K562 (cell line): Measurements from ENCODE around the gene ZNF644. TPM values are rescaled to one million over a fixed set of nuclear protein-coding genes. Genes with fewer than 3 reads are reported as not detected.

Experiments used
- BRF1 ChIP-seq: IDR thresholded peaks from 3 replicates; pipeline ENCODE4 v1.6.1; 2011; ENCODE audit warnings: borderline replicate concordance, mild to moderate bottlenecking; ENCODE audit not compliant: insufficient read length; ENCODE audit errors: extremely low read depth
- CTBP1 ChIP-seq: fragments of 450-650 bp; IDR thresholded peaks from 2 replicates; pipeline ENCODE4 v1.6.1; 2016; ENCODE audit warnings: borderline replicate concordance
- ELF1 ChIP-seq: fragments of 200-800 bp; sonication (Bioruptor generic); IDR thresholded peaks from 2 replicates; pipeline ENCODE4 v1.6.1; 2016; ENCODE audit warnings: missing genetic modification characterization, missing compliant biosample characterization
- ETV1 ChIP-seq: fragments of 450-650 bp; conservative IDR thresholded peaks from 2 replicates; pipeline ENCODE4 v1.6.1; 2016; ENCODE audit warnings: missing genetic modification characterization, control low read depth, low read depth, missing compliant biosample characterization
- HNRNPL ChIP-seq: fragments of 200-400 bp; formaldehyde crosslinking; IDR thresholded peaks from 2 replicates; pipeline ENCODE4 v1.6.1; 2017; ENCODE audit warnings: low read depth, mild to moderate bottlenecking, low read length
- LARP7 ChIP-seq: fragments of 450-650 bp; IDR thresholded peaks from 2 replicates; pipeline ENCODE4 v1.6.1; 2016
- MEF2D ChIP-seq: conservative IDR thresholded peaks from 2 replicates; pipeline ENCODE4 v1.6.1; 2016; ENCODE audit warnings: low read depth, missing genetic modification characterization, missing compliant biosample characterization
- RHOXF2B ChIP-seq: fragments of 250-450 bp; sonication (Bioruptor Pico); conservative IDR thresholded peaks from 2 replicates; pipeline ENCODE4 v1.5.1; 2021
- STAT5A ChIP-seq: IDR thresholded peaks from 2 replicates; pipeline ENCODE4 v1.6.1; 2012; ENCODE audit warnings: low read length, inconsistent platforms, borderline replicate concordance
- ZNF212 ChIP-seq: fragments of 450-650 bp; formaldehyde crosslinking; IDR thresholded peaks from 2 replicates; pipeline ENCODE4 v1.4.0; 2020; ENCODE audit warnings: mild to moderate bottlenecking
- polyA plus RNA-seq, 8 experiments: library from polyadenylated mRNA; depleted of rRNA in 4 of 8; stranded (reverse) in 5 of 8; unstranded in 3 of 8; fragments of >200 nt; fragmentation: Nextera tagmentation in 2 of 8; fragmentation: Illumina TruSeq in 1 of 8; extraction: Ambion mirVana in 2 of 8; extraction: Trizol in 1 of 8; gene quantifications; 2 replicates each; pipeline versions ENCODE4 v1.2.1 to v1.2.3, GENCODE V29; 2011 to 2014; ENCODE audit warnings: inconsistent platforms in 1 of 8, missing spikeins in 1 of 8
- total RNA-seq, 7 experiments: library from RNA; depleted of rRNA in 6 of 7; stranded (reverse); fragments of >200 nt in 6 of 7; fragmentation: Illumina TruSeq in 2 of 7; extraction: Trizol in 2 of 7; gene quantifications; 2 replicates each; pipeline versions ENCODE4 v1.2.1 to v1.2.3, GENCODE V29; 2011 to 2021; ENCODE audit warnings: low replicate concordance in 1 of 7
- TF ChIP-seq, protein P1 (sequence below): fragments of 450-650 bp; IDR thresholded peaks from 2 replicates; pipeline ENCODE4 v1.7.1; 2018; ENCODE audit warnings: mild to moderate bottlenecking, low read depth; ENCODE audit not compliant: partially characterized antibody
- TF ChIP-seq, protein P2 (sequence below), 2 experiments: fragments of 450-650 bp in 1 of 2; sonication (generic) in 1 of 2; formaldehyde crosslinking in 1 of 2; IDR thresholded peaks in 1 of 2; conservative IDR thresholded peaks in 1 of 2; 2 replicates each; pipeline versions ENCODE4 v1.6.1 to v1.8.1; 2016 to 2023; ENCODE audit warnings: mild to moderate bottlenecking in 2 of 2, moderate library complexity in 2 of 2, inconsistent platforms in 1 of 2, missing genetic modification reagents in 1 of 2
- TF ChIP-seq, protein P3 (sequence below): sonication (generic); formaldehyde crosslinking; IDR thresholded peaks from 2 replicates; pipeline ENCODE4 v1.8.0; 2022; ENCODE audit warnings: mild to moderate bottlenecking, missing genetic modification reagents
- TF ChIP-seq, protein P4 (sequence below): sonication (generic); formaldehyde crosslinking; IDR thresholded peaks from 2 replicates; pipeline ENCODE4 v1.8.0; 2022; ENCODE audit warnings: mild to moderate bottlenecking, missing genetic modification reagents
- TF ChIP-seq, protein P5 (sequence below): sonication (generic); formaldehyde crosslinking; IDR thresholded peaks from 2 replicates; pipeline ENCODE4 v1.8.1; 2023; ENCODE audit warnings: mild to moderate bottlenecking, missing genetic modification reagents
- TF ChIP-seq, protein P6 (sequence below): fragments of 450-650 bp; IDR thresholded peaks from 2 replicates; pipeline ENCODE4 v1.6.1; 2016; ENCODE audit warnings: mild to moderate bottlenecking

Gene ZNF644
- total and polyA plus RNA-seq, 9 of the 15 experiments (the other 6 are each of a cell fraction or from before 2014, with no cell fraction given) = 25.3 to 71.4 (median 39.6) TPM

DNA sequence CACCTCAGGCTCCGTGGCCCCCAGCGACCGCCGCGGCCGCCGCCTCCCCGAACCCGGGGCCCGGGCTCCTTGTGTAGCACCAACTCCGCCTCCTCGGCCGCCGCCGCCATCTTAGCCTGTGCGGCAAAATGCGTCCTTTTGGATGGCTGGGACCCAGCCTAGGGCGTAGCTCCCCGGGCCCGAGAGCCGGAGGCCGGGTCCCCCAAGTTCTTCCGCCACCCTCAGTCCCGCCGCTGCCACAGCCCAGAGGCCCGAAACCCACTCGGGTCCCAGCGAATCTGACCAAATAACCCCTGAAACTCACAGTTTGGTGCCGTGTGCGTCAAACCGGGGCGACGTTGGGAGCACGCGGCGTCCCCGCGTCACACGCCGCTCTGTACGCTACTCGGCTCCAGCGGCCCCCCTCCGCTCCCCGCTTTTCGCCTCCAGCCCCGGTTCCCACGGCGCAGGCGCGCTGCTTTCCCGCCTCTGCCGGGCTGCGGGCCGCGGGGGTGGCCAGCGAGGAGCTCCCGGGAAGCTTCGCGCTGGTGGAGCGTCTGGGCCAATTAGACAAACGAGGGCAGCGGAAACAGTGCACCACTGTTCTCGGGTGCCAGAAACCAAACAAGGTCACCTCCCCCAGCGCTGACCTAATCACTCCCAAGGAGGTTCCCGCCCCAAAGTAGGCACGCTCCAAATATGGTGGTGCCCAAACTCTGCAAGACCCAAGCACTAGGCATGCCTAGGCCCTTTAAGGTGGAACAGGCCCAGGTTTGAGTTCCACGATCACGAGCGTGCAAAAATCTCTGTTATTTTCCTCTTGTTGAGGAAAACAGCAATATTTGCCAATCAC, at the start of gene ZNF644 (continued):
- TF ChIP-seq, protein P1, sequence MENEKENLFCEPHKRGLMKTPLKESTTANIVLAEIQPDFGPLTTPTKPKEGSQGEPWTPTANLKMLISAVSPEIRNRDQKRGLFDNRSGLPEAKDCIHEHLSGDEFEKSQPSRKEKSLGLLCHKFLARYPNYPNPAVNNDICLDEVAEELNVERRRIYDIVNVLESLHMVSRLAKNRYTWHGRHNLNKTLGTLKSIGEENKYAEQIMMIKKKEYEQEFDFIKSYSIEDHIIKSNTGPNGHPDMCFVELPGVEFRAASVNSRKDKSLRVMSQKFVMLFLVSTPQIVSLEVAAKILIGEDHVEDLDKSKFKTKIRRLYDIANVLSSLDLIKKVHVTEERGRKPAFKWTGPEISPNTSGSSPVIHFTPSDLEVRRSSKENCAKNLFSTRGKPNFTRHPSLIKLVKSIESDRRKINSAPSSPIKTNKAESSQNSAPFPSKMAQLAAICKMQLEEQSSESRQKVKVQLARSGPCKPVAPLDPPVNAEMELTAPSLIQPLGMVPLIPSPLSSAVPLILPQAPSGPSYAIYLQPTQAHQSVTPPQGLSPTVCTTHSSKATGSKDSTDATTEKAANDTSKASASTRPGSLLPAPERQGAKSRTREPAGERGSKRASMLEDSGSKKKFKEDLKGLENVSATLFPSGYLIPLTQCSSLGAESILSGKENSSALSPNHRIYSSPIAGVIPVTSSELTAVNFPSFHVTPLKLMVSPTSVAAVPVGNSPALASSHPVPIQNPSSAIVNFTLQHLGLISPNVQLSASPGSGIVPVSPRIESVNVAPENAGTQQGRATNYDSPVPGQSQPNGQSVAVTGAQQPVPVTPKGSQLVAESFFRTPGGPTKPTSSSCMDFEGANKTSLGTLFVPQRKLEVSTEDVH = peak; percentile 63
- TF ChIP-seq ETV1 (tag) = peak; percentile 49
- no peak for TF ChIP-seq ZNF212 (CRISPR knock-in tag)
- TF ChIP-seq HNRNPL = no peak
- TF ChIP-seq, protein P2, sequence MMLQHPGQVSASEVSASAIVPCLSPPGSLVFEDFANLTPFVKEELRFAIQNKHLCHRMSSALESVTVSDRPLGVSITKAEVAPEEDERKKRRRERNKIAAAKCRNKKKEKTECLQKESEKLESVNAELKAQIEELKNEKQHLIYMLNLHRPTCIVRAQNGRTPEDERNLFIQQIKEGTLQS (IDR thresholded peaks at IDR 0.05) = peak; percentile 51; the same call in 1 of the 2 replicates
- TF ChIP-seq, protein P2 (CRISPR knock-in tag; conservative IDR thresholded peaks at IDR 0.05) = no peak; the same call in 1 of the 2 replicates
- TF ChIP-seq, protein P3, sequence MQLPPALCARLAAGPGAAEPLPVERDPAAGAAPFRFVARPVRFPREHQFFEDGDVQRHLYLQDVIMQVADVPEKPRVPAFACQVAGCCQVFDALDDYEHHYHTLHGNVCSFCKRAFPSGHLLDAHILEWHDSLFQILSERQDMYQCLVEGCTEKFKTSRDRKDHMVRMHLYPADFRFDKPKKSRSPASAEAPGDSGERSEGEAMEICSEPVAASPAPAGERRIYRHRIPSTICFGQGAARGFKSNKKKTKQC (CRISPR knock-in tag) = peak; percentile 56
- TF ChIP-seq ELF1 (tag) = no peak
- peak; percentile 31; the same call in 1 of the 2 replicates for TF ChIP-seq CTBP1
- TF ChIP-seq, protein P4, sequence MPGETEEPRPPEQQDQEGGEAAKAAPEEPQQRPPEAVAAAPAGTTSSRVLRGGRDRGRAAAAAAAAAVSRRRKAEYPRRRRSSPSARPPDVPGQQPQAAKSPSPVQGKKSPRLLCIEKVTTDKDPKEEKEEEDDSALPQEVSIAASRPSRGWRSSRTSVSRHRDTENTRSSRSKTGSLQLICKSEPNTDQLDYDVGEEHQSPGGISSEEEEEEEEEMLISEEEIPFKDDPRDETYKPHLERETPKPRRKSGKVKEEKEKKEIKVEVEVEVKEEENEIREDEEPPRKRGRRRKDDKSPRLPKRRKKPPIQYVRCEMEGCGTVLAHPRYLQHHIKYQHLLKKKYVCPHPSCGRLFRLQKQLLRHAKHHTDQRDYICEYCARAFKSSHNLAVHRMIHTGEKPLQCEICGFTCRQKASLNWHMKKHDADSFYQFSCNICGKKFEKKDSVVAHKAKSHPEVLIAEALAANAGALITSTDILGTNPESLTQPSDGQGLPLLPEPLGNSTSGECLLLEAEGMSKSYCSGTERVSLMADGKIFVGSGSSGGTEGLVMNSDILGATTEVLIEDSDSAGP (CRISPR knock-in tag) = 0 out of 2 replicates have a peak, but pooled peaks have one; percentile 14
- TF ChIP-seq RHOXF2B = no peak
- TF ChIP-seq STAT5A = no peak
- TF ChIP-seq, protein P5, sequence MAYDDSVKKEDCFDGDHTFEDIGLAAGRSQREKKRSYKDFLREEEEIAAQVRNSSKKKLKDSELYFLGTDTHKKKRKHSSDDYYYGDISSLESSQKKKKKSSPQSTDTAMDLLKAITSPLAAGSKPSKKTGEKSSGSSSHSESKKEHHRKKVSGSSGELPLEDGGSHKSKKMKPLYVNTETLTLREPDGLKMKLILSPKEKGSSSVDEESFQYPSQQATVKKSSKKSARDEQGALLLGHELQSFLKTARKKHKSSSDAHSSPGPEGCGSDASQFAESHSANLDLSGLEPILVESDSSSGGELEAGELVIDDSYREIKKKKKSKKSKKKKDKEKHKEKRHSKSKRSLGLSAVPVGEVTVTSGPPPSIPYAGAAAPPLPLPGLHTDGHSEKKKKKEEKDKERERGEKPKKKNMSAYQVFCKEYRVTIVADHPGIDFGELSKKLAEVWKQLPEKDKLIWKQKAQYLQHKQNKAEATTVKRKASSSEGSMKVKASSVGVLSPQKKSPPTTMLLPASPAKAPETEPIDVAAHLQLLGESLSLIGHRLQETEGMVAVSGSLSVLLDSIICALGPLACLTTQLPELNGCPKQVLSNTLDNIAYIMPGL (CRISPR knock-in tag) = no peak
- no peak for TF ChIP-seq BRF1
- no peak for TF ChIP-seq LARP7
- TF ChIP-seq, protein P6, sequence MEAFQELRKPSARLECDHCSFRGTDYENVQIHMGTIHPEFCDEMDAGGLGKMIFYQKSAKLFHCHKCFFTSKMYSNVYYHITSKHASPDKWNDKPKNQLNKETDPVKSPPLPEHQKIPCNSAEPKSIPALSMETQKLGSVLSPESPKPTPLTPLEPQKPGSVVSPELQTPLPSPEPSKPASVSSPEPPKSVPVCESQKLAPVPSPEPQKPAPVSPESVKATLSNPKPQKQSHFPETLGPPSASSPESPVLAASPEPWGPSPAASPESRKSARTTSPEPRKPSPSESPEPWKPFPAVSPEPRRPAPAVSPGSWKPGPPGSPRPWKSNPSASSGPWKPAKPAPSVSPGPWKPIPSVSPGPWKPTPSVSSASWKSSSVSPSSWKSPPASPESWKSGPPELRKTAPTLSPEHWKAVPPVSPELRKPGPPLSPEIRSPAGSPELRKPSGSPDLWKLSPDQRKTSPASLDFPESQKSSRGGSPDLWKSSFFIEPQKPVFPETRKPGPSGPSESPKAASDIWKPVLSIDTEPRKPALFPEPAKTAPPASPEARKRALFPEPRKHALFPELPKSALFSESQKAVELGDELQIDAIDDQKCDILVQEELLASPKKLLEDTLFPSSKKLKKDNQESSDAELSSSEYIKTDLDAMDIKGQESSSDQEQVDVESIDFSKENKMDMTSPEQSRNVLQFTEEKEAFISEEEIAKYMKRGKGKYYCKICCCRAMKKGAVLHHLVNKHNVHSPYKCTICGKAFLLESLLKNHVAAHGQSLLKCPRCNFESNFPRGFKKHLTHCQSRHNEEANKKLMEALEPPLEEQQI = no peak
- 0 out of 2 replicates have a peak, but pooled peaks have one; percentile 11 for TF ChIP-seq MEF2D (tag)
